Fibroblast of skin of back (primary cell): ENCODE measurements around the gene PRRT2.
"Not testable (repeated sequence)": the region's sequence is repeated elsewhere in the genome, so short reads cannot be mapped to it uniquely, and the experiment has no call there.

ENCODE experiments used
- DNase-seq: peaks from one replicate; pipeline ENCODE4 v3.0.0-alpha.2; 2013

The PRRT2 gene

DNA sequence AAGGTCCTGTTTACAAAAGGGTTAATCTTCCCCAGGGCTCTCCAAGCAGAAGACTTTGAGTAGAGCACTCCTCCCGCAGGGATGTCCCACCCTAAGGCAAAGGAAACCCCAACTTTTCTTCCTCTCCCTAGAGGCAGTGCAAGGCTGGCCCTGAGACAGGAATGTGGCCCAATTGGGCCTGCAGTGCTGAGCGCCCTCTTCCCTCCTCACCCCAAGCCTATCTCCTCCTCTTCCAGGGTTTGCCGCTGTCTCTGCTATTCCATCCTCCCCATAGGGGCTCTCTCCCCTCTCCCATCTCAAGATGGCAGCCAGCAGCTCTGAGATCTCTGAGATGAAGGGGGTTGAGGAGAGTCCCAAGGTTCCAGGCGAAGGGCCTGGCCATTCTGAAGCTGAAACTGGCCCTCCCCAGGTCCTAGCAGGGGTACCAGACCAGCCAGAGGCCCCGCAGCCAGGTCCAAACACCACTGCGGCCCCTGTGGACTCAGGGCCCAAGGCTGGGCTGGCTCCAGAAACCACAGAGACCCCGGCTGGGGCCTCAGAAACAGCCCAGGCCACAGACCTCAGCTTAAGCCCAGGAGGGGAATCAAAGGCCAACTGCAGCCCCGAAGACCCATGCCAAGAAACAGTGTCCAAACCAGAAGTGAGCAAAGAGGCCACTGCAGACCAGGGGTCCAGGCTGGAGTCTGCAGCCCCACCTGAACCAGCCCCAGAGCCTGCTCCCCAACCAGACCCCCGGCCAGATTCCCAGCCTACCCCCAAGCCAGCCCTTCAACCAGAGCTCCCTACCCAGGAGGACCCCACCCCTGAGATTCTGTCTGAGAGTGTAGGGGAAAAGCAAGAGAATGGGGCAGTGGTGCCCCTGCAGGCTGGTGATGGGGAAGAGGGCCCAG lies 1.0 kb downstream of the PRRT2 start:
- DNase-seq, result no peak

DNA sequence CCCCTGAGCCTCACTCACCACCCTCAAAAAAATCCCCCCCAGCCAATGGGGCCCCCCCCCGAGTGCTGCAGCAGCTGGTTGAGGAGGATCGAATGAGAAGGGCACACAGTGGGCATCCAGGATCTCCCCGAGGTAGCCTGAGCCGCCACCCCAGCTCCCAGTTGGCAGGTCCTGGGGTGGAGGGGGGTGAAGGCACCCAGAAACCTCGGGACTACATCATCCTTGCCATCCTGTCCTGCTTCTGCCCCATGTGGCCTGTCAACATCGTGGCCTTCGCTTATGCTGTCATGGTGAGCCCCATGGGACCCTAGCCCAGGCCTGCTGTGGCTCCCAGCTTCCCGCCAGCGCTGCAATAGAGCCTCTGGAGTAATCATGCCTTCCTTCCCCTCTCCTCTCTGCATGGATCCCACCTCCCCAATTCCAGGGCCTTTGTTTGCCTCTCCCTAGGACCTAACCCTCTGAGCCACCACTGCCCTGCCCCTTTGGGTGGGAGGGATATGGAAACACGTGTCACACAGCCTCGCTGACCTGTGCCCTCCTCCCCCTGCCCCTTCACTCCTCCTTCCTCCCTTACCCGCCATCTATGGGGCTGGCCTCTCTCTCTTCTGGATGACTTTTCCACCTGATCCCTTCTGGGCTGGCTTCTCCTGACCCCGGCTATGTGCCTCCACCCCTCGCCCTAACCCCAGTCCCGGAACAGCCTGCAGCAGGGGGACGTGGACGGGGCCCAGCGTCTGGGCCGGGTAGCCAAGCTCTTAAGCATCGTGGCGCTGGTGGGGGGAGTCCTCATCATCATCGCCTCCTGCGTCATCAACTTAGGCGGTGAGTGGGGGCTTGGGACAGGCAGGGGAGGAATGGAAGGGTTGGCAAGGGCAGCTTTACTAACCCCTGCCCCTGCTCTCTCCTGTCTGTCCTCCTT lies 1.9 kb downstream of the PRRT2 start:
- DNase-seq, result no peak

DNA sequence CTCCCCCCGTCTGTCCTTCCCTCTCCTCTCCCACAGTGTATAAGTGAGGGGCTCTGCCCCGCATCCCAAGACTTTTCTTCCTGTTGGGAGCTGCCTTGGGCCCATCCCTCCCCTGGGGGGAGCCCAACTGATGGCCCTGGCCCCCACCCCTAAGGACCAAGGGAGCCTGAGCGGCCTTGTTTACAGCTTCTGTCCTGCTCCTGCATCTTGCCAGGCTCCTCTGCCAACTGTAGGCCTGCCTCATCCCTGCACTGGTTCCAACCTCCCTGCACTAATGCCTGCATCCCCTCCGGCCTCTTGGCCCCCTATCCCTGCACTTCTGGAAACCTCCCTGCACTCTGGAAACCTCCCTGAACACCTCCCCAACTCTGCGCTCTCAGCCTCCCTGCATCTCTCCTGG lies 2.6 kb downstream of the PRRT2 start:
- no peak for DNase-seq

DNA sequence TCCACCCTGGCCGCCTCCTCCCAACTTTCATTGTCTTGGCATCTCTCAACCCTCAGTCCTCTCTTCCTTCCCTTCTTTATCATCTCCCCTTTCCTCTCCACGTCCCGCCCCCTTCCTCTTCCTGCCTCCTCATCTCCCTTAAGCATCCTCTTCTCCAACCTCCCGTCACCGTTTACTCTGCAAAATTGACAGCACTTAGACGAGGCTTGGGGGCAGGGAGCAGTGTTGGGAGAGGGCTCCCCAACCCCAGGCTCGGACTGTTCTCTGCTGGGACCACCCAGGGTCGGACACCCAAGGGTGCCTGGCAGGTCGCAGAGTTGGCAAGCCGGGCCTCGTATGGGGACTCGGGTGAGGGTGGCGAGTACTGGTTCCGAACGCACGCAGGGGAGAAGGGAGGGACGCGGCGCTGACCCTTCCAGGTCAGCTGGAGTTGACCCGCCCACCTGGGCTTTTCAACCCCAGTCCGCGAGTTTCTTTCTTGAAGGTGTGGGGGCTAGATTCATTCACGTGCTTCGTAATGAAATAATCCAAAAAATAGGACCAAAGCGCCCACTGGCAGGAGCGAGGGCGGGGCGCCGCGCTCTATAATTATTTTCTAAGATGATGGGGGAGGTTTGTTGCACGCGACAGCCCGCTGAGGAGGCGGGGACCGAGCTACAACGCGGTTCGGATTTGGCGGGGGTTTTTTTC lies 3.2 kb downstream of the PRRT2 start:
- peak; percentile 20 for DNase-seq

DNA sequence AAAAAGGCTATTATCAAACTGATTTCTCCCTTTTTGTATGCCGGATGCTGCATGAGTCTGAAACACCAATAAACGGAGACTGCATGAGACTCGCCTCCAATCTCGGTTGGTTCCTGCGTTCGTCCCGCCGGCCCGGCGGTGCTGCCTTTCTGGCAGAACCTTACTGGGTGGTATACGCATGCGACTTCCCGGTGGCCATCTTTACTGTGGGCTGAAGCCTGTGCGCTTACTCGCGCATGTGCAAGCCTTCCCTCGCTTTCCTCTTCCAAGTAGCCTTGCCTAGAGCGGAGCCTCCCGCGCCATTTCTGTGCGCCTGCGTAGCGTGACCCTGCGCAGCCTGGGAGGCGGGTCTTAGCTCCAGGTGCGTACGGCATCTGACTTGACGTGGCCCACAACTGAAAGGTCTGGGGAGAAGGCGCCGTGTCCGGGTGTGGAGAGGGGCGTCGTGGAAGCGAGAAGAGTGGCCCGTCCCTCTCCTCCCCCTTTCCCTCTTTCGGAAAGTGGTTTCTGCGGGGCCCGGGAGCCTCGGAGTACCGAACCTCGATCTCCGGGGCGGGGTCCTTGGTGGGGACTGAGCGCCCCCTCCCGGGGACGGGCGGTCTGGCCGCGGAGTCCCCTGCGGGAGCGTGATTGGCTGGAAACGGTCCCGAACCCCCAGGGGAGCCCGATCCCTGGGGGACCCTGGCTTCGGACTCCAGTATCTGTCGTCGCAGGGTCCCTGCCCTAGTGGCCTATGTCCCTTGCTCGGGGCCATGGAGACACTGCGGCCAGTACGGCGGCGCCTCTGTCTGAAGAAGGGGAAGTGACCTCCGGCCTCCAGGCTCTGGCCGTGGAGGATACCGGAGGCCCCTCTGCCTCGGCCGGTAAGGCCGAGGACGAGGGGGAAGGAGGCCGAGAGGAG lies 4.0 kb downstream of the PRRT2 start, which contains the start of gene PAGR1:
PAGR1 (plus strand) TSS at position 360 of the 901 bp plus-strand sequence; CDS start at position 734, 374 bp downstream.
- peak; percentile 99 for DNase-seq

DNA sequence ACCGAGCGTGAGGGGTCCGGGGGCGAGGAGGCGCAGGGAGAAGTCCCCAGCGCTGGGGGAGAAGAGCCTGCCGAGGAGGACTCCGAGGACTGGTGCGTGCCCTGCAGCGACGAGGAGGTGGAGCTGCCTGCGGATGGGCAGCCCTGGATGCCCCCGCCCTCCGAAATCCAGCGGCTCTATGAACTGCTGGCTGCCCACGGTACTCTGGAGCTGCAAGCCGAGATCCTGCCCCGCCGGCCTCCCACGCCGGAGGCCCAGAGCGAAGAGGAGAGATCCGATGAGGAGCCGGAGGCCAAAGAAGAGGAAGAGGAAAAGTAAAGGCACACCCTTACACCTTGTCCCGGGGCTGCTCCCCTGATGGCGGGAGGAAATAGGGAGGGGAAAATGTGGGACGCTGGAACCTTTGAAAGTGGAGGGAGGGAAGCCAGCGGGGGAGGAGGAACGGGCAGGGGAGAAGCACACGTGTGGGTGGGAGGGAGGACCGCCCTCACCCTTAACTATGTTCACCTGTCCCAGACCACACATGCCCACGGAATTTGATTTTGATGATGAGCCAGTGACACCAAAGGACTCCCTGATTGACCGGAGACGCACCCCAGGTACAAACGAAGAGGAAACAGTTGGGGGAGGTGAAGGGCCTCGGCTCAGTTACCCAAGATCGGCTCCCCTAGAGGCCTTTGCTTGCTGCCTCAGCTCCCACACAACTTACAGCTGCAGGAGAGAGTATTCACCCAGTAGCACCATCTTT lies 4.9 kb downstream of the PRRT2 start:
- DNase-seq, result peak; percentile 67

DNA sequence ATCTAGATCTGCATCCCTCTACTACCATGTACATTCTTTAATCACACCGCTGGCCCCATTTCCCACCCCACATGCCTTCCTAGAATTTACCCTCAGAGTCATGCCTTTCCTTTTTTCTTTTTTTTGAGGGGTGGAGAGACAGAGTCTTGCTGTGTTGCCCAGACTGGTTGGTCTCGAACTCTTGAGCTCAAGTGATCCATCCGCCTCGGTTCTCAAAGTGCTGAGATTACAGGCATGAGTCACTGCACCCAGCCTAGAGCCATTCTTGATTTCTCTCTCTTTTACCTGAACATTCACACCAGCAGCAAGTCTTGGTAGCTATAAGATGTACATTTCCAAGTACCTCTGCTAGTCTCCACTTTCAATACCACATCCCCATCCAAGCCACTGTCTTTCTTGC lies 6.1 kb downstream of the PRRT2 start:
- DNase-seq, result no peak

DNA sequence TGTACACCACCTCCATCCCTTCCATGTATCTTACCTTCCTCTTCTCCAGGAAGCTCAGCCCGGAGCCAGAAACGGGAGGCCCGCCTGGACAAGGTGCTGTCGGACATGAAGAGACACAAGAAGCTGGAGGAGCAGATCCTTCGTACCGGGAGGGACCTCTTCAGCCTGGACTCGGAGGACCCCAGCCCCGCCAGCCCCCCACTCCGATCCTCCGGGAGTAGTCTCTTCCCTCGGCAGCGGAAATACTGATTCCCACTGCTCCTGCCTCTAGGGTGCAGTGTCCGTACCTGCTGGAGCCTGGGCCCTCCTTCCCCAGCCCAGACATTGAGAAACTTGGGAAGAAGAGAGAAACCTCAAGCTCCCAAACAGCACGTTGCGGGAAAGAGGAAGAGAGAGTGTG lies 7.5 kb downstream of the PRRT2 start:
- DNase-seq, result no peak

DNA sequence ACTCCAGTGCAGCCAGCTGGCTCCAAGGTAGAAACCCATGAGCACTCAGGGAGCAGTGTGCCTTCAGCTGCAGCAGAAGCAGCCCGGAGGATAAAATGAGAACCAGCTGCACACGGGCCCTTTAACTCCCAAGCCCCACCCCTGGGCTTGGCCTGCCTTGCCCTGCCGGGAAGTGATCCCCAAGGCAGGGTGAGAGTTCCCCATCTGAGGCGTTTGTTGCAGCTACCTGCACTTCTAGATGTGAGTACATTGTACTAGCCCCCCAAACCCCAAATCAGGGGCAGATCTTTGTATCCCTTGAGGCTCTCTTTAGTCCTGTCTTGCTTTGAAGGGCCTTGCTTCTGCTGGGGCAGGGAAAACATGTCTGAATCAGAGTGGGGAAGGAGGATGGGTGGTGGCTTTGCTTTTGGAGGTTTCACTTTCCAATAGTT lies 8.3 kb downstream of the PRRT2 start, which contains the start of gene MVP:
MVP (plus strand) TSS at position 192 of the 431 bp plus-strand sequence. CDS start 10,088 bp downstream, outside the sequence.
- DNase-seq, result peak; percentile 66

DNA sequence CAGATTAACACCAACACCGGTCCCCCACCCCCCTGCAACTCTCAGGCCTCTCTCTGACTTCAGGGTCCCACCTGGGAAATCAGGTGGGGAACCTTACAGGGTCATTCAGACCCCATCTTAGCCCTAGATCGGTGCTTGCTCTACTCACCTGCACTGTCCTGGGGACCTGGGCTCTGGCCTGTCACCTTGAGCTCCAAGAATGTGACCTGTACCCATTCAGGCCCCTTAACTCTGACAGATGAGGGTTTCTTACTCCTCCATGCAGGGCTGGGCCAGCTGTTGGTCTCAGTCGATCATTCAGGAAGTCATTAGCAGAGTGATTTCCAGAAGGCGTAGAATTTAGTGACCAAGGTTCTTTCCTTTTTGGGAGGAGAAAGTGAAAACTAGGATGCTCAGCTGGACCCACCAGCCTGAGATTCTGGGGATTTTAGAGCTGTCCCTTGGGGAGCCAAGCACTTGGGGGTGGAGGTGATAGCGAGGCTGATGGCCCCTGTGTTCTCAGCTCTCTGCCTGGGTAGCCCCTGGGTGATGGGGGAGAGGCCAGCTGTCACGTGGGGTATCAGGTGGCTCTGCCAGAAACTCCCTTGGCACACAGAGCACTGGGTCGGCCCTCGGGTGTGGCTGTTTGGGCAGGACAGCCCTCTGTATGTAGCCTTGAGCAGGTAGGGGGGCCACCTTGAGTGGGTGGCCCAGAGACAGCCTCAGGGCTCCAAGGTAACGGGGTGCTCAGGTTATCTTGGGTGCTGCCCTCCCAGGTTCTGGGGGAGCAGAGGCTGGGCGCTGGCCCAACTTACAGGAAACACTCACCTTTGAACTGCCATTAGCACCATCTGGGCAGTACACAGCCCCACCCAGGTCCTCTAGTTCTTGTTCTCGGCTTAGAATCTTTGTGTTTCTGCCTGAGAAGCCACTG lies 9.0 kb downstream of the PRRT2 start:
- DNase-seq, result no peak

DNA sequence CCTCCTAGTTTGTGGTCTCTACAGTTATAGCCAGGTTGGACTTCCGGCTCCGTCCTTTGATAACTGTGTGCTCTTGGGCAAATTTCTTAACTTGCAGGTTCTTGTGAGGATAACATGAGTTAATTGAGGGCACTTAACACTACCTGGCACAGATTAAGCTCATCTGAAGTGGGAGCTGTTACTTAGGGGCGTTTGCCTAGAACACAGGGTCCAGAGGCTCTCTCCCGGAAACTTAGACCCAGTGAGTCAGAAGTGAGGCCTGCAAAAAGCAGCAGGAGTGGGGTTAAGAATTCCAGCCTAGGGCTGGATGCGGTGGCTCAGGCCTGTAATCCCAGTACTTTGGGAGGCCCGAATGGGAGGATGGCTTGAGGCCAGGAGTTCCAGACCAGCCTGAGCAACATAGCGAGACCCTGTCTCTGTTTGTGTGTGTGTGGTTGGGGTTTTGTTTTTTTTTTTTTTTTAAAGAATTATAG lies 9.7 kb downstream of the PRRT2 start:
- DNase-seq, result peak; percentile 88

DNA sequence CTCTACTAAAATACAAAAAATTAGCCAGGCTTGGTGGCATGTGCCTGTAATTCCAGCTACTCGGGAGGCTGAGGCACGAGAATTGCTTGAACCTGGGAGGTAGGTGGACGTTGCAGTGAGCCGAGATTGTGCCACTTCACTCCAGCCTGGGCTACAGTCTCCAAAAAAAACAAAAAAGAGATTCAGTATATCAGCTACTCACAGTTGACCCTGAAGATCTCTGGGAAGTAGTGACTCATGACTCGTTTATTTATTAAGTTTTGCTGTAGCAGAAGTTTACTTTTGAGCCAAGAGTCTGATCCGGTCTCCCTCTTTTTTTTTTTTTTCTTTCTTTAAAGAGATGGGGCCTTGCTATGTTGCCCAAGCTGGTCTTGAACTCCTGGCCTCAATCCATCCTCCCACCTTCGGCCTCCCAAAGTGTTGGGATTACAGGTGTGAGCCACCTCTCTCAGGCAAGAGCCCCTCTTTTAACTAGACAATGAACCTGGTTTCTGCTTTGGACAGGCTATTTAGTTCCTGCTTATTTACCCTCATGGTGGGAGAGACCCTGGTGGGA lies 12.7 kb downstream of the PRRT2 start:
- DNase-seq, result peak; percentile 87

DNA sequence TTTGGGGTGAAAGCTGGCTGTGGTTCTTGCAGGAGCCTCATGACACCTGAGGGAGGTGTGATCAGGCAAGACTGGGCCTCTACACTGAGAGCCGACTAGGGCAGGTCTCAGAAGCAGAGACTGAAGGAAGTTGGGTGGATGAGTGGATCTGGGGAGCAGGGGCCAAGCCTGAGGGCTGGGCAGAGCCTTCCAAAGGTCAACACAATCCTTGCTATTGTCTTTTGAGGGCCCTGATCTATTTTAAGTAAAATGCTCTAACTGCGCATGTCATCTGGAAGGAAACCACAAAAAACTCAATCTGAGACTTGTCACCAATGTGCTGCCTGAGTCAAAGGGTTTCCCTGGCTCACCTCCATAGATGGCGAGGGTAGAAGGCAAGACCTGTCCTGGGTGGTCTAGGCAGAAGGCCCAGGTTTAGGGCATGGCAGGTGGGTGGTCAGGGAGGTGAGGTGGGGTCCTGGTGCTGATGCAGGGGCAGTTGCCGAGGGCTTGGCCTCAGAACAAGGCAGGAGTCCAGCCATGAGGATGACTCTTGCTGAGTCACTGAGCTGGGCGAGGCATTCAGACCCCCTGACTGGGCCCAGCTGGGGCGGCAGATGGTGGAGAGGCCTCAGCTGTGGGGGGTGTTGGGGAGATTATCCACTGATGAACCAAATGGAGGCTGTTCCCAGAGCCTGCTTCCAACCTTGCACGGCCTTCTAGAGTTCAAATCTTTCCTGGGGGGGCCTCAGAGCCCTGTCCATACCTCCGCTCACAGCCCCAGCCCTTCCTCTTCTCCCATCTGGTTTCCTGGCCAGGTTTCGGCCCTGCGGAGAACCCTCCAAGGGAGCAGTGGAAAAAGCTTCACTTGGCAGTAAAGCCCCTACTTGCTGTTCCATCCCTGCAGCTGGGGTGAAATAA lies 13.4 kb downstream of the PRRT2 start:
- DNase-seq, result peak; percentile 87

DNA sequence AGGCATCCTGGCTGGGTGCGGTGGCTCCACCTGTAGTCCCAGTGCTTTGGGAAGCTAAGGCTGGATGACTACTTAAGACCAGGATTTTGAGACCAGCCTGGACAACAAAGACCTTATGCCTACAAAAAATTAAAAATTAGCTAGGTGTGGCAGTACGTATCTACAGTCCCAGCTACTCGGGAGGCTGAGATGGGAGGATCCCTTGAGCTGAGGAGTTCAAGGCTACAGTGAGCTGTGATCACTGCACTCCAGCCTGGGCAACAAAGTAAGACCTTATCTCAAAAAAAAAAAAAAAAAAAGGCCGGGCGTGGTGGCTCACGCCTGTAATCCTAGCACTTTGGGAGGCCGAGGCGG lies 14.3 kb downstream of the PRRT2 start:
- no peak for DNase-seq

DNA sequence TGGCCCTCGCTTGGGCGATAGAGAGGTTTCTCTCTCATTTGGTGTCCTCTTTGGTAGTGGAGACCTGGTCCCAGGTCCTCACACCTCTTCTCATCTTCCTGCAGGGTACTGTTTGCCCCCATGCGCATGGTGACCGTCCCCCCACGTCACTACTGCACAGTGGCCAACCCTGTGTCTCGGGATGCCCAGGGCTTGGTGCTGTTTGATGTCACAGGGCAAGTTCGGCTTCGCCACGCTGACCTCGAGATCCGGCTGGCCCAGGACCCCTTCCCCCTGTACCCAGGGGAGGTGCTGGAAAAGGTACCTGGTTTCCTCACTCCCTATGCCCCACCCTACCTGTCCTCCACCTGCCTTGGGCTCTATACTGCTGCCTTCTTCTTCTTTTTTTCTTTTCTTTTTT lies 18.8 kb downstream of the PRRT2 start:
- DNase-seq, result no peak

DNA sequence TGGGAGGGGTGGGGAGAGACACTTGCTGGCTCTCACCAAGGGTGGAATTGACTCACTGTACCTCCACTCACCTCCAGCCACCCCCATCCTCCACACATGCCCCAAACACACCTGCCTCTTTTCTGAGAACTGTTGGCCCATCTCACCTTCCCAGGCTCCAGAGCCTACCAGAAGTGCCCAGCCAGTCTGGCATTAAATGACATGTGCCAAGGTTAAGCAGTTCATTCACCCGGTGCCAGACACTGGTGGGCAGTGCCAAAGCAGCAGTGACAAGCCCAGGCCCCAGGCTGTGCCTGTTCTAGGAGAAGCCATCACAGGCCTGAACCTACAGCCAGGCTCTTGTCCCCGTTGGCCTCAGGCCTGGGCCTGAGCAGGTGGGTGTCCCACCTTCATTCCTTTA lies 19.5 kb downstream of the PRRT2 start:
- no peak for DNase-seq

DNA sequence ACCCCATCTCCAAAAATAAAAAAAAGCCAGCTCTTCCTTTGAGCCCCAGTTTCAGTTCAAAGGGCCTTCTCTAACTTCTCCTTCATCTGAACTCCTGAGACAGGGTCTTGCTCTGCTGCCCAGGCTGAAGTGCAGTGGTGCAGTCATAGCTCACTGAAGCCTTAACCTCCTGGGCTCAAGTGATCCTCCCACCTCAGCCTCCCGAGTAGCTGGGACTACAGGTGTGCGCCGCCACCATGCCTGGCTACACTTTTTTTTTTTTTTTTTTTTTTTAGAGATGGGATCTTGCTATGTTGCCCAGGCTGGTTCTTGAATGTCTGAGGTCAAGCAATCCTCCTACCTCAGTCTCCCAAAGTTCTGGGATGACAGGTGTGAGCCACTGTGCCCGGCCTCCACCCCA lies 21.2 kb downstream of the PRRT2 start:
- DNase-seq, result not testable (repeated sequence)

DNA sequence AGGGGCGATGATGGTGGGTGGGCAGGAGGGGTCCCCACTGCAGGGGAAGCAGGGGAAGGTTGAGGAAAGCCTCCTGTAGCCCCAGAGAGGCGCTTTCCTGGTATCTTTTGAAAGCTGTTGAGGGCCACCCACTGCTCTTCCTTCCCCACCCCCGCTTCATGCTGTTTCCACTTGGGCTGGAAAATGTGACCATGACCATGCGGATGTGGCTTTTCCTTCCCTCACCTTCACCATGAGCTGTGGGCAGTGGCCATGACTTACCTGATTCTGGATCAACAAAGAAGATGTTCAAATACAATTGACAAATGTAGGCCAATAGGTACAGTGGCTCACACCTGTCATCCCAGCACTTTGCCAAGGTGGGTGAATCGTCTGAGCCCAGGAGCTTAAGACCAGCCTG lies 22.1 kb downstream of the PRRT2 start:
- DNase-seq, result no peak
